ENCODE results near the gene OTUD4. TPM values are rescaled to one million over a fixed set of nuclear protein-coding genes. Genes with fewer than 3 reads are reported as not detected.
"Not testable (repeated sequence)": the region's sequence is repeated elsewhere in the genome, so short reads cannot be mapped to it uniquely, and the experiment has no call there.

The OTUD4 gene
- total RNA-seq, 1 donor from 2014 or later = 36.2 TPM

DNA sequence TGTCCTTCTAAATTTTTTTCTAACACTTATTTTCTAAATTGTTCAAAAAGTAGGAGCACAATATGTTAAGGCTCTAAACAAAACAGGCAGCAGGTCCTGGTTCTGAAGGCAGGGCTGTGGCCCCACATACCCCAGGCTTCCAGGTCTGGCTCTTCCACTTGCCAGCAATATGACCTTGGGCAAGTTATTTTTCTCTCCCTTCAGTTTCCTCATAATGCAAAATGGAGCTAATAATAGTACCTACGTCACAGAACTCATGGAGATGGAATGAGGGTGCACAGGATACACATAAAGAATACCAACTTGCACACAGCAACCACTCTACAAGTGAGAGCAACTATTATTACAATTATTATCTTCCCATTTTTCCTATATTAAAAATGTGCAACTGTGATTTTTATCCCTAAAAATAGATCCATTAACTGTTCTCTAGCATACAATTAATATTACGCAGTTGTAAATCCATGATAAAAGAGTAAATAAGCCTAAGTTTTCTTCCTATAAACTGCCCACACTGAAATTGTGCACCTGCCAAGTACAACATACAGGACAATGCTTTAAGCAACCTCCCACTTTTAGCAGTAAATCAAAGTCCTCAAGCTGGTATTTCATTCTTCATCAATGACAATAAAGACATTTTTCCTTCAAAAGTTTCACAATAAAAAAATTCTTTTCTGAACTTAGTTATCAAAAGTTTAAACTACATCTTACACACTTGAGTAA is 27.0 kb downstream of the OTUD4 start:
- DNase-seq (no peak), ATAC-seq (ENCODE audit: poor library complexity) (peak; percentile 87)
- intact Hi-C loops (cut with DNase I) = loop anchor here (10.0 kb wide), 2 partner anchors 49 to 451 kb away; no protein-coding TSS in a partner anchor

DNA sequence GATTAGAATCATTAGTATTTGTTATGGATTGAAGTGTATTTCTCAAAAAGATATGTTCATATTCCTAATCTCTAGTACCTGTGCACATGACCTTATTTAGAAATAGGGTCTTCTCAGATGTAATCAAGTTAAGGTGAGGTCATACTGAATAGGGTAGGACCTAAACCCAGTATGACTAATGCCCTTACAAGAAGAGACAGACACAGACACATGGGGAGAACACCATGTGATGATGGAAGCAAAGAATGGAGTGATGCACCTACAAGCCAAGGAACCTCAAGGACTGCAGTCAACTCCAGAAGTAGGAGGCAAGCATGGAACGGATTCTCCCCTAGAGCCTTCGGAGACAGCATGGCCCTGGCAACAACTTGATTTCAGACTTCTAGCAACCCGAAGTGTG is 31.4 kb downstream of the OTUD4 start:
- no peak for DNase-seq
- intact Hi-C loops (cut with DNase I) = no loop called here
- ATAC-seq (ENCODE audit: poor library complexity) = no peak

DNA sequence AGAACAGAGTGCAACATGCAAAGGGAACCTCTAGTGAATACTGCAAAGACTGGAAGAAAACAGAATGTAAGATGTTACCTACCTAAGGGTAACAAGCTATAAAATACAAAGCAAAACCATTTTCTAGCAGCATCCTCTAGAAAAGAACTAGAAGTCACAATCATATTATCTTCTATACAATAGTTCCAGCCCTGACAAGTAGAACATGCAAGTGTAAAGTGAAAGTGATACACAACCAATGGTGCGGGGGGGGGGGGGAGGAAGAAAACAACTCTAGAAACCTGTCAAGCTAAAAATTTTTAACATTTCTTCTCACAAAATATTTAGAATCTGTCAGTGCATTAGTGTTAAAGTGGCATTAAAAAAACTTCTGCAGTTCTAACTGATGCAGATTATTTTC is 44.2 kb downstream of the OTUD4 start:
- ATAC-seq (ENCODE audit: poor library complexity); intact Hi-C loops (cut with DNase I): not testable (repeated sequence)

DNA sequence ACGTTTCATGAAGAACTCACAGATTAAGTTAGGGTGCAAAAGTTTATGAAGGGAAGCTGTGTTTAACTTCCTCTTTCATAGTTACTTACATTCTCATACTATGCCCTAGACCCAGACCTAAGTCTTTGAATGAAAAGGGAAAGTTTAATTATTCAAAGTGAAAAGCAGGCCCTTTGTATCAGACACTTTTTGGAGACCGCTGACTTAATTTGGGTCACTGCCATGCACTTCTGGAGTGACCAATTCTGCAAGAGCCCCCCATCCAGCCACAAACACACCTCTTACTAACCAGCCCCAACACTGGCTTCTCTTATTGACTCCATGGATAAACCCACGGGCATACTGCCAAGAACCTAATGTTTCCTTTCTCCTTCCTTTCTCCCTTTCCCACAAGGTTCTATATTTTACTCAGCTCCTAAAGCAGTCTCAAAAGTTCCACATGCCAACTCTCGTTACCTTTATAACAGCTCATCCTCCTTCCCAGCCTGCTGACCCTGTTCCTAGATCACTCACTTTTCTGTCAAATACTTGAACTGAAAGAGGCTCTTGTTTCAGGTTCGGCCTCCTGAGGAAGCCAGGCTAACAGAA is 47.8 kb downstream of the OTUD4 start:
- intact Hi-C loops (cut with DNase I) = no loop called here
- no peak for ATAC-seq (ENCODE audit: poor library complexity)
- DNase-seq = no peak

More for the DNA sequence above, 44.2 kb downstream of the OTUD4 start:
- not testable (repeated sequence) for DNase-seq

DNA sequence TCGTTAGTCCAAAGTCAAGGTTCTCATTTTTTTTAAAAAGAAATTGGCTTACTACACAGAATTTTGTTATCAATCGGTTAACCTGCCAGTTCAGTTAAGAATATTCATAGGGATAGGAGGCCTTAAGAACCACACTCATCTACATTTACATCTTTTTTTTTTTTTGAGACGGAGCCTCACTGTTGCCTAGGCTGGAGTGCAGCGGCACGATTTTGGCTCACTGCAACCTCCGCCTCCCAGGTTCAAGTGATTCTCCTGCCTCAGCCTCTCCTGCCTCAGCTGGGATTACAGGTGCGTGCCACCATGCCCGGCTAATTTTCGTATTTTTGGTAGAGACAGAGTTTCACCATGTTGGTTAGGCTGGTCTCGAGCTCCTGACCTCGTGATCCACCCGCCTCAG is 48.5 kb downstream of the OTUD4 start:
- ATAC-seq (ENCODE audit: poor library complexity) (no peak), DNase-seq (no peak)
- intact Hi-C loops (cut with DNase I) = no loop called here

GRCh38 chr4:145130788-145131399 is 49.5 kb downstream of the OTUD4 start:
- ATAC-seq (ENCODE audit: poor library complexity) = no peak
- no peak for DNase-seq
- intact Hi-C loops (cut with DNase I) = no loop called here

- DNase-seq = no peak
- intact Hi-C loops (cut with DNase I) = no loop called here
- no peak for ATAC-seq (ENCODE audit: poor library complexity)
Observed at GRCh38 chr4:145130130-145130529, 50.3 kb downstream of the OTUD4 start.

- intact Hi-C loops (cut with DNase I) = no loop called here
- no peak for ATAC-seq (ENCODE audit: poor library complexity)
- no peak for DNase-seq
Observed at GRCh38 chr4:145125396-145125795, 55.0 kb downstream of the OTUD4 start.

DNA sequence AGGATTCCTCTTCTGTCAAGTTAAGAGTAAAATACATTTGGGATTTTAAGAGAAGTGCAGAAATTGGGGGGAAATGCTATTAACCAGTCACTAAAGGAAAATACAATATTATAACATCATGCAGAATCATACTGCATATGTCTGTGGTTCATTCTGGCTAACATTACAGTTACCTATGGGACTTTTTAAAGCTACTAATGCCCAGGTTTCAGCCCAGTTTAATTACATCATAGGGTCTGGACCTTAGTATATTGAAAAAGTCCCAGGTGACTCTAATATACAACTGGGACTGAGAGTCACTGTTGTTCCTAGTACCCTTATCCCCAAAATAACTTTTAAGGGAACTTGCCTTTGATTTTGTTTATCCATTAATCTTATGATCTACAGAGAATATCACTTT is 72.3 kb downstream of the OTUD4 start:
- ATAC-seq (ENCODE audit: poor library complexity) (no peak), DNase-seq (no peak)
- intact Hi-C loops (cut with DNase I) = loop anchor here (10.0 kb wide), 2 partner anchors 47 to 1563 kb away; no protein-coding TSS in a partner anchor

- ATAC-seq (ENCODE audit: poor library complexity) = no peak
- intact Hi-C loops (cut with DNase I) = loop anchor here (10.0 kb wide), 2 partner anchors 48 to 1562 kb away; no protein-coding TSS in a partner anchor
Observed at GRCh38 chr4:145107126-145107525, 73.3 kb downstream of the OTUD4 start.

DNA sequence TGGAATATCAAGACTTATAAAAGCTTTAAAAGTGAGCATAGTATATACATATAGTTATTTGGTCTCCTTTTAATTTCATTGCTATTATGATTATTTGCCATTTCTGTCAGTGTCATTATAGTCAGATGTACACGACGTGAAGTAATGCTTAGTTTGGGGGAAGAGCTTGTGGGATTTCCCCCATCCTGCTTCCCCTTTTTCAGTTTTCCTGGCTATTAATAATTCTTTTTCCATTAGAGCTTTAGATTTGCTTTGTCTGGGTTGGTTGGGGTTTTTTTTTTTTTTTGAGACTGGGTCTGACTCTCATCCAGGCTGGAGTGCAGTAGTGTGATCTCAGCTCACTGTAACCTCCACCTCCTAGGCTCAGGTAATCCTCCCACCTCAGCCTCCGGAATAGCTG is 76.9 kb downstream of the OTUD4 start:
- intact Hi-C loops (cut with DNase I) = loop anchor here (10.0 kb wide), 2 partner anchors 51 to 1559 kb away; no protein-coding TSS in a partner anchor
- DNase-seq (no peak), ATAC-seq (ENCODE audit: poor library complexity) (no peak)

More at GRCh38 chr4:145107126-145107525, 73.3 kb downstream of the OTUD4 start:
- no peak for DNase-seq

- intact Hi-C loops (cut with DNase I) = loop anchor here (10.0 kb wide), 2 partner anchors 52 to 1558 kb away; no protein-coding TSS in a partner anchor
- DNase-seq (no peak), ATAC-seq (ENCODE audit: poor library complexity) (no peak)
Observed at GRCh38 chr4:145102619-145103018, 77.8 kb downstream of the OTUD4 start.

GRCh38 chr4:145101091-145101490 is 79.3 kb downstream of the OTUD4 start:
- no peak for ATAC-seq (ENCODE audit: poor library complexity)
- intact Hi-C loops (cut with DNase I) = loop anchor here (10.0 kb wide), 2 partner anchors 54 to 1556 kb away; no protein-coding TSS in a partner anchor
- no peak for DNase-seq

DNA sequence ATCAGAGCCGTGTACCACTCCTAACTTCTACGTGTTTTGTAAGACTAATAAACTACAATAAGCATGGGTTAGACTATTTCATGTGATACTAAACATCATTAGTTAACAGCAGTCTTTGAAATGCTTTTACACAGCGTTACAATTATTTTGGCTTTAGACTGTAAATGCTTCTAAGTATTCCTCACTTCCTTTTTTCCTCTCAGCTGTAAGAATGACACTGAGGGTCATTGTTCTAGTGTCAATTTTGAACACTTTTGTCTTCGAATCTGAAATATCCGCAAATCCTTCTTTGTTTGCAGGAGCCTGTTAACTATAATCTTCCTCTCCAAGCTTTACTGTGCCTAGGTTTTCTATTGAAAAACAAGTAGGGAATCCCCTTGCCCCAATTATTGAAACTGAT is 80.7 kb downstream of the OTUD4 start:
- no peak for ATAC-seq (ENCODE audit: poor library complexity)
- intact Hi-C loops (cut with DNase I) = loop anchor here (10.0 kb wide), 2 partner anchors 55 to 1555 kb away; no protein-coding TSS in a partner anchor
- no peak for DNase-seq

- DNase-seq (no peak), ATAC-seq (ENCODE audit: poor library complexity) (peak; percentile 45)
- intact Hi-C loops (cut with DNase I) = no loop called here
Observed at GRCh38 chr4:145098675-145099037, 81.7 kb downstream of the OTUD4 start.

- intact Hi-C loops (cut with DNase I) = no loop called here
- DNase-seq (peak; percentile 96), ATAC-seq (ENCODE audit: poor library complexity) (peak; percentile 99)
Observed at GRCh38 chr4:145097821-145098674, 82.3 kb downstream of the OTUD4 start, which contains the start of the genes ABCE1 and ANAPC10. TSS of gene ABCE1 (plus strand) at chr4:145098311. CDS start at chr4:145104413, 6,102 bp downstream. TSS of gene ANAPC10 (minus strand) at chr4:145098196. CDS start at chr4:145096099, 2,097 bp downstream.

GRCh38 chr4:145097331-145097820 is 83.0 kb downstream of the OTUD4 start:
- ATAC-seq (ENCODE audit: poor library complexity) (no peak), DNase-seq (no peak)
- intact Hi-C loops (cut with DNase I) = no loop called here

- ATAC-seq (ENCODE audit: poor library complexity) = no peak
- intact Hi-C loops (cut with DNase I) = no loop called here
- no peak for DNase-seq
Observed at GRCh38 chr4:145093638-145094037, 86.8 kb downstream of the OTUD4 start.
